ENCODE data around the gene TRAM2.

Gene TRAM2

GRCh38 chr6:52532457-52532856, 44.4 kb downstream of the TRAM2 start:
- DNase-seq (ENCODE audit: low read depth in 1 of 2, low spot score in 1 of 2): no peak

GRCh38 chr6:52531834-52532233, 45.0 kb downstream of the TRAM2 start:
- no peak for DNase-seq (ENCODE audit: low read depth in 1 of 2, low spot score in 1 of 2)

- DNase-seq (ENCODE audit: low read depth in 1 of 2, low spot score in 1 of 2): no peak
Observed at GRCh38 chr6:52531396-52531795, 45.5 kb downstream of the TRAM2 start.

- no peak for DNase-seq (ENCODE audit: low read depth in 1 of 2, low spot score in 1 of 2)
Observed at GRCh38 chr6:52530351-52530750, 46.5 kb downstream of the TRAM2 start.

- no peak for DNase-seq (ENCODE audit: low read depth in 1 of 2, low spot score in 1 of 2)
Observed at GRCh38 chr6:52529311-52529710, 47.5 kb downstream of the TRAM2 start.

GRCh38 chr6:52527436-52527835, 49.4 kb downstream of the TRAM2 start:
- no peak for DNase-seq (ENCODE audit: low read depth in 1 of 2, low spot score in 1 of 2)

- no peak for DNase-seq (ENCODE audit: low read depth in 1 of 2, low spot score in 1 of 2)
Observed at GRCh38 chr6:52526634-52527033, 50.2 kb downstream of the TRAM2 start.

GRCh38 chr6:52524918-52525317, 51.9 kb downstream of the TRAM2 start:
- DNase-seq (ENCODE audit: low read depth in 1 of 2, low spot score in 1 of 2): no peak

GRCh38 chr6:52523378-52524142, 53.3 kb downstream of the TRAM2 start:
- DNase-seq (ENCODE audit: low read depth in 1 of 2, low spot score in 1 of 2): no peak

- no peak for DNase-seq (ENCODE audit: low read depth in 1 of 2, low spot score in 1 of 2)
Observed at GRCh38 chr6:52522655-52523054, 54.2 kb downstream of the TRAM2 start.

- DNase-seq (ENCODE audit: low read depth in 1 of 2, low spot score in 1 of 2): no peak
Observed at GRCh38 chr6:52522151-52522626, 54.7 kb downstream of the TRAM2 start.

- no peak for DNase-seq (ENCODE audit: low read depth in 1 of 2, low spot score in 1 of 2)
Observed at GRCh38 chr6:52519618-52520017, 57.2 kb downstream of the TRAM2 start.

GRCh38 chr6:52518279-52518945, 58.4 kb downstream of the TRAM2 start:
- DNase-seq (ENCODE audit: low read depth in 1 of 2, low spot score in 1 of 2): no peak

- DNase-seq (ENCODE audit: low read depth in 1 of 2, low spot score in 1 of 2): no peak
Observed at GRCh38 chr6:52517502-52518278, 59.2 kb downstream of the TRAM2 start.

GRCh38 chr6:52516943-52517342, 59.9 kb downstream of the TRAM2 start:
- DNase-seq (ENCODE audit: low read depth in 1 of 2, low spot score in 1 of 2): no peak

- DNase-seq (ENCODE audit: low read depth in 1 of 2, low spot score in 1 of 2): no peak
Observed at GRCh38 chr6:52516269-52516668, 60.6 kb downstream of the TRAM2 start.

GRCh38 chr6:52515219-52515960, 61.5 kb downstream of the TRAM2 start:
- DNase-seq (ENCODE audit: low read depth in 1 of 2, low spot score in 1 of 2): no peak

- no peak for DNase-seq (ENCODE audit: low read depth in 1 of 2, low spot score in 1 of 2)
Observed at GRCh38 chr6:52514514-52514913, 62.3 kb downstream of the TRAM2 start.

GRCh38 chr6:52513896-52514295, 63.0 kb downstream of the TRAM2 start:
- DNase-seq (ENCODE audit: low read depth in 1 of 2, low spot score in 1 of 2): no peak

- DNase-seq (ENCODE audit: low read depth in 1 of 2, low spot score in 1 of 2): no peak
Observed at GRCh38 chr6:52513464-52513863, 63.4 kb downstream of the TRAM2 start.

GRCh38 chr6:52512199-52512598, 64.7 kb downstream of the TRAM2 start:
- DNase-seq (ENCODE audit: low read depth in 1 of 2, low spot score in 1 of 2): no peak

Data from activated T-helper 1 cell treated with anti-CD3 and anti-CD28 coated beads, Interleukin-2, amount 50 U/mL, for 16 hours (primary cell).